ENCODE measurements around the gene FAU.

FAU gene

DNA sequence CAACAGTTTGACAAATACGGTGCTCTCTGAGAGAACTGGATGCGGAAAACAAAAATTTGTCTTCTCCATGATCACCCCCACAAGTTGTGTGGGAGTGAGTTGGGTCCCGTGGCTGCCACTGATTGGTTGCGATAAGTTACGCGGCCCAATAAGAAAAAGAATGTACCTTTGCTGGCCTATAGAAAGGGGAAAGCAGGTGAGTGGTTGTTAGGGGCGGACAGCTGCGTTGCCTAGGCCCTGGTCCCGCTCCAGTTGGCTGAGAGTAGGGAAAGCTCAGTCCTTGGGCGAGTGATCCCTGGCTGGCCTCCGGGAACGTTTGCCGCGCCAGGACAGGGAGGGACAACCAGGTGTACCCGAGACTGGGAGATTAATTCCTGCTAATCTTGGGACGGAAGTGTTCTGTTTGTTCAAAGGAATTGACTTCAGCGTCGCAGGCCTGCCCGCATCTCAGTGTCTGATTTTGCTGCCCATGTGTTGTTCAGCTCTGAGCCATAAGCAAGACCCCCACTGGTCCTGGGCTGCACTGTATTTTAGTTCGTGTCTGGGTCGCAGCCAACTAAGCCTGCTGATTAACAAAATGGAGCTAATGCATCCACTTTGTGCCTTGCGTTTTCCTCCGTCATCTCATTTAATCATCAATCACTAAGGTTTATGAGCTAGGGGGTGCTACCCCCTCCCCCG is 13.2 kb upstream of the FAU start:
- peak; percentile 92 to 95 for DNase-seq

GRCh38 chr11:65134240-65134951 is 12.5 kb upstream of the FAU start, which contains the start of gene SYVN1:
TSS of gene SYVN1 (minus strand) at chr11:65134519. CDS start at chr11:65133601, 918 bp downstream.
- DNase-seq, result peak; percentile 77 to 92

DNA sequence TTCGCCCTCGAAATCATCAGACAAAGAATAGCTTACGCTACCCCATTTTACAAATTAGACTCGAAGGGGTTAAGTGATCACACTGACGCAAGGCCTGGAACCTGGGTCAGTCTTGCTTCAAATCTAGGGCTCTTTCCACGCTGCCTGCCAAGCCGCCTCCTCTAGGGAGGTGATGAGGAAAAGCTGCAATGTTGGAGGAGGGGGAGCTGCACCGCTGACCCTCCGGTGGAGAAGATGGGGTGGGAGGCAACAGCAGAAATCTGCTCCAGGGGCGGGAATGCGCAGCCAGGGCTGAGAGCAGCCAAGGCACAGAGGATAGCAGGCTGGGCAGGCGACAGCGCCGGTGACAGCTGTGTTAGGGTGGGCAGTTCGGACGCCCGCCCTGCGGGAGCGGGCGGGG is 11.8 kb upstream of the FAU start:
- no peak for DNase-seq

- DNase-seq, result no peak
Measured at GRCh38 chr11:65132988-65133700, 11.2 kb upstream of the FAU start.

GRCh38 chr11:65132238-65132987 is 10.5 kb upstream of the FAU start:
- DNase-seq, result no peak

- DNase-seq, result no peak
Measured at GRCh38 chr11:65131895-65132237, 9.9 kb upstream of the FAU start.

- no peak for DNase-seq
Measured at GRCh38 chr11:65131417-65131776, 9.5 kb upstream of the FAU start.

GRCh38 chr11:65130631-65131416 is 8.9 kb upstream of the FAU start:
- no peak for DNase-seq

GRCh38 chr11:65129649-65130441 is 7.9 kb upstream of the FAU start:
- no peak for DNase-seq

DNA sequence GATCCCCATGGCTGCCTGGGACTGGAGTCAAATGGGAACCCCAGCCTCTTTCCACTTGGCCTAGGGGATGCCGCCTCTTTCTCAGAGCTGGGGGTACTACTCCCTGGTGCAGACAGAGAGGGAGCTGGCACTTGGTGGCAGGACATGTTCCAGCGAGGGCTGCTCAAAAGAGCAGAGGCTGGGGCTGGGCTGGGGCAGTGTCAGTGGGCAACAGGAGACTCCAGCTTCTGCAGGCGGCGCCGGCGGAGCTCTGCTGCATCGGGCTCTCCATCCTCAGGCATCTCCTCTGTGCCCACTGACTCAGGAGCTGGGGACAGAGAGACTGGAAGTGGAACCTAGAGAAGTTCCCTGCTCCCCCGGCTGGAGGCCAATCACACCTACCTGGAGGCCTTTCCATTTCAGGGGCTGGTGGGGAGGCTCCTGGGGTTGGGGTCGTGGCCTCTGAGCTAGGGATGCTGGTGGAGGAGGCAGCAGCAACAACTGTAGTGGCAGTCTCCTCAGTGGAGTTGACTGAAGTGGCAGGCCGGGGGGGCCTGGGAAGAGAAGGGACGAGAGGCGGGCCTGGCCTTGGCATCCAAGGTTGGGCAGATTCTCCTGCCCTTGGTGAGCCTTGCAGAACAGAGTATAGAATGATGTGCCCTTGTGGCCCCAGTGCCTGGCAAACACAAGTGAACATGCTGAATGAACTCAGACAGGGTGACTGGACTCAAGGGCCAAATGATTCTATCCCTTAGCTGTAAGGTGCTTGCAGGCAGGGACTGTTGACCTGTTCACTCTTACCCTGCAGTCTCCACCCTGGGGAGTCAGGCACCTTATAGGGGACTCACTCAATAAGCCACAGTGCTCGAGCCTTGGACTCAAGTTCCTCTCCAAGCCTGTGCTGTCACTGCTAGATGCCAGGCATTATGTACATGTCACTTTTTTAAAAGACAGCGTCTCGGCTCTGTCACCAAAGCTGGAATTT is 6.5 kb upstream of the FAU start:
- no peak for DNase-seq

- DNase-seq, result no peak
Measured at GRCh38 chr11:65127473-65128181, 5.7 kb upstream of the FAU start.

DNA sequence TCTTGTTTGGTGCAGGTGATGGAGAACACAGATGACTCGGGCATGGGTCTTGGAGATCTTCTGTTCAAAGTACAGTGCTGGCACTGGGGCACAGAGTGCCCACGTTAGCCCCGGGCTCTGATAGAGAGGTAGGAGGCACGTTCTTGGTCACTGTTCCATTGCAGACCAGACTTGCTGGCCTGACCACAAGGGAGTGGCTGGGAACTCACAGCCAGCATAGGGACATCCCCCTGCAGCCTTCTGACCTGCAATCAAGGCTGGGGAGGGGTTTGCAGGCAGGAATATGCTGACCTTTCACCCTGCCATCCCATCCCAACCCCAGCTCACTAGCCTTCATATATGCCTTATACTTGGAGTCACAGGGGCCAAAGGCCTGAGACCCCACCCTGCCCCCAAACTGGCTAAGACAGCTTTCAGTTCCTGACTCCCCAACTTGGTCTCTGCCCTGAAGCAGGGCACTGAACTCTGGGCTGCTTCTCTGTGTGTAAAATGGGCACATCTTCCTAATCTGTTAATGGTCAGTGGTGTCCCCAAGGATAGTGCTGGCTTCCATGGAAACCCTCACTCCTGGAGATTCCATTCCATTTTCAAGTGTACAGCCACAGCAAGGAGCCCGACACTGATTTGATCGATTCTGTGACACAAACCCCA is 4.8 kb upstream of the FAU start:
- no peak for DNase-seq

- DNase-seq, result no peak
Measured at GRCh38 chr11:65125197-65126056, 3.5 kb upstream of the FAU start.

DNA sequence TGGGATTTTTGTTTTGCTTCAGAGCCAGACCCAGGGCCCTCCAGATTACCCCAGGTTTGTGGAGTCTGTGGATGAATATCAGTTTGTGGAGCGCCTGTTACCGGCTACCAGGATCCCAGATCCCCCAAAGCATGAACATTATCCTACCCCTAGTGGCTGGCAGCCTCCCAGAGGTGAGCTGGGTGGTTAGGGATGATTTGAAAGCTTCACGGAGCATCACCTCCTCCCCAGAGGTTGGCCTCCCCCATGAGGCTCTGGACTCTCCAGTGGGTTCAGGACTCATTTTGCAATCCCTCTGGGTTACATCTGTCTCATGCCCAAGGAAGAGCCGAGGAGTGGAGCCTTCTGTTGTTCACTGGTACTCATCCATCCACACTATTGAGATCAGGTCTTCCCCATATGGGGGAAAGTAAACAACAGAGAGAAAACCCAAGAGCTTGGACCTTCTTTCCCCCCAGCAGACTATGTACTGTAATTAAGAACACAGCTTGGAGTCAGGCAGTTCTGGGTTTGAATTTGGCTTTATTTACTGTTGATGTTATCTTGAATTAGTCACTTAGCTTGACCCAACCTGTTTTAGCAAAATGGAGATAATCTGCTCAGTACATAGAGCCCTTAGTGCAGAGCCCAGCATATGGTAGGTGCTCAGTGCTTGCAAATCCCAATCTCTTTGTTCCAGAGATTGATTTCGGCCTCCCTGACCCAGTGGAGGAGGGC is 2.7 kb upstream of the FAU start:
- no peak for DNase-seq

GRCh38 chr11:65121447-65121864 is 478 bp downstream of the FAU start:
- no peak for DNase-seq

DNA sequence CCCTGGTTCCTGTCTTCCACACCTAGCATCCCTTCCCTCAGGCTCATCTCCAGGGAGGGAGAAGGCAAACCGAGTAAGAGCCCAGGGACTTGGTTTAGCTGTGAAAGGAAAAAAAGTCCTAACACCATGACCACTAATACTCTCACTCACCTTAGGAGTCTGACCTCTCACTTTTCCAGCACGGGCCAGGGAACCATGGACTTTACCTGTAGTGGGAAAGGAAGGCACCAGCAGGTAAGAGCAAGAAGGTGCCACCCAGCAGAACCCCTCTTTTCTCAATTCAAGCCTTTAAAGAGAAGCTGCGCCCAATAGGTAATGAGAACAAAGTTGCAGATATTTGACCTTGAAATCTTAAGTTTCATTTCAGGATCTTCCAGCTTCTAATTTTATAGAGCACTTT is 1.1 kb downstream of the FAU start:
- no peak for DNase-seq

- DNase-seq, result no peak
Measured at GRCh38 chr11:65119670-65119995, 2.3 kb downstream of the FAU start.
